GM18858 (cell line): ENCODE measurements around the gene RITA1.

Experiments
- ATAC-seq: cut with Tn5 transposase; IDR thresholded peaks from one replicate; pipeline ENCODE4 v1.9.1; 2021; ENCODE audit not compliant: unreplicated experiment

The RITA1 gene

DNA sequence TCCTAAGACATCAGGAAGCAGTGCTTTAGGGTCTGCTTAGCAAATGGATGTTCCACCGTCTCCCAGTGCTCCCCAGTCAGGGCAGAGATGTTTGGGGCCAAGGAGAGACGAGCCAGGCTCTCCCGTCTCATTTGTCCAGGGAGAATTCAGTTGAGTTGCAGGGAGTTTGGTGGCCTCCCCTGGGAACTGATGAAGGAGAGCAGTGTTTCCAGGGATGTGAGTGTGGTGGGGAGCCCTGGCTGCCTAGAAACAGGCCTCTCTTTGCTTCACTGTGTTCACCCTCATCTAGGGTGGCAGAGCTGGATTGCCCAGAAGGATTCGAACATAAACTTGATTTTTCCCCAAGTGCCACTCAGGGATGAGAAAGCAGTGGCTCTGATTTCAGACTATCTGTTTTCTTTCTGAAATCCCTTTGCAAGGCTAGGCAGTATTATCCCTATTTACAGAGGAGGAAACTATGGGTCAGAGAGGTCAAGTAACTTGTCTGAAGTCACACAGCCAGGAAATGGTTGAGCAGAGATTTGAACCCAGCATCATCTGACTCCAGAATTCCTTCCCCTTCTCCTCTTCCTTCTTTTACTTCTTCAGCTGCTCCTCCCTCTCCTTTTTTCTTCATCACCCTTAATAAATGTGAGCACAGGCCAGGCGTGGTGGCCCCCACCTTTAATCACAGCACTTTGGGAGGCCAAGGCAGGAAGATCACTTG is 42.3 kb downstream of the RITA1 start:
- no peak for ATAC-seq

DNA sequence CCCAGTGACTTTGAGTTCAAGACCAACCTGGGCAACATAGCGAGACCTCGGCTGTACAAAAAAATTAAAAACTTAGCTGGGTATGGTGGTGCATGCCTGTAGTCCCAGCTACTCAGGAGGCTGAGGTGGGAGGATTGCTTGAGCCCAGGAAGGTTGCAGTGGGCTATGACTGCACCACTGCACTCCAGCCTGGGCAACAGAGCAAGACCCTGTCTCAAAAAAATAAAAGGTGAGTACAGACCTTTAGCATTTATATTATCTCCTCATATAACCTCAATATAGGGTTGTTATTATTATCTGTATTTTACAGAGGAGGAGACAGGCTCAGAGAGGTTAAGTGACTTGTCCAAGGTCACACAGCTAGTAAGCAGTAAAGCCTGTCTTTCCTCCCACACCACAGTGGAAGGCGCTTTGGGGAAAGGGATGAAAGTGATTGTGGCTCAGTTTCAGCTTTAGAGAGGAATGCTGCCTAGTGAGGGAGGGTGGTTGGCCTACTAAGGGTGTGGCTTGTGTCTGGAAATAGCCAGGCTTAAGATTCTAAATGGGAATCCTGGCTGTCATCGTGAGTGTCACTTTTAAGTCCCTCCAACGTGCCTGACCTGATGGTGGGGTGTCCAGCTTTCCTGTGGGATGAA is 43.0 kb downstream of the RITA1 start:
- ATAC-seq, result no peak

- ATAC-seq, result no peak
These were observed 45.1 kb downstream of the RITA1 start for GRCh38 chr12:113230315-113231234.

DNA sequence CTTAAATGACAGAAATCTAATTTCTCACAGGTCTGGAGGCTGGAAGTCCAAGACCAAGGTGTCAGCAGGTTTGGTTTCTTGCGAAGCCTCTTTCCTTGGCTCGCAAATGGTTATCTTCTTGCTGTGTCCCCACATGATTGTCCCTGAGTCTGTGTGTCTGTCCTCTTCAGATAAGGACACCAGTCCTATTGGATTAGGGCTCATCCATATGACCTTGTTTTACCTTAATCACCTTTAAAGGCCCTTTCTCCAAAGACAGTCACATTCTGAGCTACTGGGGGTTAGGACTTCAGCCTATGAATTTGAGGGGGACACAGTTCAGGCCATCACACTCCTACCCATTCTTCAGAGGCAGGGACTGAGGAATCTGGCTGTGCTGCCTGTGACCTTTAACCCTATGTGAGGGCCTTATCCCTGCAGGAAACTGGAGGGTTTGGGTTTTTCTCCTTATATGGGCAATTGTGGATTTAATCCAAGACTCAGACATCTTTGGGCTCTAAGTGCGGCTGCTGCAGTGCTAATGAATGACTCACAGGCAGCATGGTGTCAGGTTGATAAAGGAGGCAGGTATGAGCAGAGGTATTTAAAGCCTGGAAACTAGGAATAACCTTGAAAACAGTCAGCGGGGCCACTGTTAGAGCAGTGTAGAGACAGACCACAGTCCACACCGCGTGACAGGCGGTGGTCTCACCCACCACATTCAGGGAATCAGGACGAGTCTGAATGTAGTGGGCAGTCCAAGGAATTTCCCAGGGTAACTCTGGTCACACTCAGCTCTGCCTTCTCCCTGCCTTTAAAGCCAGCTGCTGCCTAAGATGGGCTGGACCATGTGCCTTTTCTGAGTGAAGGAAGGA is 45.9 kb downstream of the RITA1 start:
- no peak for ATAC-seq

DNA sequence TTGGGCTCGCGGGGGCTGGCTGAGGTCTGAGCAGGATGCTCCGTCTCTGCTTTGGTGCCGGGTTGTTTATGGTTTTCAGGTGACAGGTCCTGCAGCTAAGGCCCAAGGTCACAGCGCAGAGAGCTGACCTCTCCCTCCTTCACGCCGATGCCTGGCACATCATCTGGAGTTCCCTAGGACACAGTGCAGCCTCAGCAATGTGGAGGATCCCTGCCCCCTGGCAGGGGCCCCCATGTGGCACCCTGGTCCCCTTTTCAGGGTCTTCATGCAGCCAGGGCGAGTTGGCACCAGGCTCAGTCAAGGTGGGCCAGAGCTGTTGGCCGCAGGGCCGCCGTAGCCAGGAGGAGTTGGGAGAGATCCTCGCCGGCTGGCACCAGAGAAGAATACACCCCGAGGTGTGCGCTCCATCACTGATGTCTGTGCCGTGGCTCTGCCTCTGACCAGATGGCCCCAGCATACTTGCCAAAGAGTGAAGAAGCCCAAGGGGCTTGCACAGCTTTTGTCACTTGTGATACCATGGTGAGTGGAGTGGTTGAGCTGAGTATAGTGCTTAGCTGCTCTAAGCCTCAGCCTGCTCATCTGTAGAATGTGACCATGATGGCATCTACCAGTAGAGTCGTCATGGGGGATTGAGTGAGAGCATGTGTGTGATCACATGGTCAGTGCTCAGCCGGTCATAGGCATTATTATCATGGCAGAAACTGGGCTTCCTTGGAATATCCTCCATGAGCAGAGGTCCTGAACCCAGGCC is 46.7 kb downstream of the RITA1 start:
- no peak for ATAC-seq

DNA sequence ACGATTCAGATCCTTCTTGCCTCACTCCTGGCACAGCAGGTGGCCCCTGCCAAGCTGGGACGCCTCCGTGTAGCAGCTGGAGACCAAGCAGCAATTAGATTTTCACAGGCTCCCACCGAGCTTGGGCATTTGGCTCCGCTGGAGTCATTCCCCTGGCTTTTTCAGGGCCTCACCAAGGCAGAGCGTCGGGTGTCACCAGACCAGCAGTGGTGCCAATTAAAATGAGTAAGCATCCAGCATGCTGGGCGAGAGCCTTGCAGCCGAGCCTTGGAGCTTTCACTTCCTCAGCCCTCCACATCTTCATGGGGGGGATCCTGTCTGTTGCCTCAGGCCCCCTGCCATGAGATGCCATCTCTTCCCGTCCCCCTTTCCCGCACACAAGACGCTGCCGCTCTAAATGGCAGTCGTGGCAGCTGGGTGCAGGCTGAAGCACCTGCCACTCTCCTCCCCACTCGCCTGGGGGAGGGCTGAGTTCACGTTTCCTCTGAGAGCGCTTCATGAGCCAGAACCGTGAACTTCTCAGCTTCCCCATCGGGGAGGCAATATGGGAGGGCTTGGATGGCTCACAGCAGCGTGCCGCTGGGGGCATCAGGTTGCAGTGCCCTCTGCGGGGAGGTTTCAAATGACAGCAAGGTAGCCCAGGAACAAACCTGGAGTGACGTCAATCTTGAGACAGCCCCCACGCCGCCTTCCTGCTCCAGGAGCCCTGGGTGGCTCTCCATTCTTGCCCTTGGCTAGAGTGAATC is 47.5 kb downstream of the RITA1 start:
- ATAC-seq, result peak; percentile 52

DNA sequence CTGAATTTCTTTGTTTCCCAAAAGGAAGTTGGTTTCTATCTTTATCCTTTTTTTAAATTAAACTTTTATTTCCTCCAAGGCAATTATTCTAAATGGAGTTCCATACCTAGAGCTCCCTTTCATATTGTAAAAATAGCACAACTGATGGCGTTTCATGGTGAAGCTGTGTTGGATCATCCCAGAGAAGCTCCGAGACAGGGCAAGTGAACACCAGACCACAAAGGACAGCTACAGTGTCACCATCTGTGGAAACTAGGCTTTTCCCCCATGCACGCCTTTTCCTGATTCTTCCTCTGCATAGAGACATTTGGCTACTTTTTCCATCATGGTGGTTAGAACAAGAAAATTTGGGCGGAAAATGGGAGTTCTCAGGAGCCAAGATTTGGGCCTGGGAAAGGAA is 48.4 kb downstream of the RITA1 start:
- ATAC-seq, result no peak

- no peak for ATAC-seq
These were observed 49.0 kb downstream of the RITA1 start for GRCh38 chr12:113234483-113234882.

- no peak for ATAC-seq
These were observed 50.5 kb downstream of the RITA1 start for GRCh38 chr12:113235976-113236375.

GRCh38 chr12:113236539-113237399 is 51.2 kb downstream of the RITA1 start:
- ATAC-seq, result no peak

DNA sequence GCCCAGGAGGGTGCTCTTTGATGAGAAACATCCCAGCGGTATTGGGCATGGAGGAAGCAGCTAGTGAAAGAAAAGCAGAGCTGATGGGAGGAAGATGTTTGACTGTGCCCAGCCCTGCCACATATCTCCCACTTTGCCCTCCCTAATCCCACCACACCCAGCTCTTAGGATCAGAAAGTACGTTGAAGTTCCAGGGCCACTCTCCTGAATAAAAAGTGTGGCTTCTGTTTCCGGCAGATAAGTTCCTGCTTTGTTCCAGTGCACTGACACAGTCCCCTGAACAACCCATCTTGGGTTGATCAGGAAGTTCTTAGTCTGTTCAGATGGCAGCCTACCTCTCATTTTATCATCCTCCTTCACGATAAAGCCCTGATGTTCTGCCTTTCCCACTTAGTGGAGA is 52.2 kb downstream of the RITA1 start:
- ATAC-seq, result no peak

DNA sequence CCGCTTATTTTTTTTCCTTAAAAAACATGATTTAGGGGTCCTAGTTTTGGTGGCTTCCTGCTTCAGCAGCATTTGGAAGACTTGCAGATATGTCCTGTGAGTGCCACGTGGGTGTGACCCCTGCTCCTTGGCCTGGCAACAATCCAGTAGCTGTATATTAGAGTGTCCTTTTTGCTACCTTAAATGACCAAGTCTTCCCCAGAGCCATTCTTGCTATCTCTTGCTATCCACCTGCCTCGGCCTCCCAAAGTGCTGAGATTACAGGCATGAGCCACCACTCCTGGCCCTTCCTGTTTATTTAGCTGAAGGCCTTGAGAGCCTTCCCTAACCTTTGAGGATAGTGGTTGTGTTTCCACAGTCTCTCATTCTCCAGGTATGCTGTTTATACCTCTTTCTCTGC is 52.8 kb downstream of the RITA1 start:
- ATAC-seq, result no peak

DNA sequence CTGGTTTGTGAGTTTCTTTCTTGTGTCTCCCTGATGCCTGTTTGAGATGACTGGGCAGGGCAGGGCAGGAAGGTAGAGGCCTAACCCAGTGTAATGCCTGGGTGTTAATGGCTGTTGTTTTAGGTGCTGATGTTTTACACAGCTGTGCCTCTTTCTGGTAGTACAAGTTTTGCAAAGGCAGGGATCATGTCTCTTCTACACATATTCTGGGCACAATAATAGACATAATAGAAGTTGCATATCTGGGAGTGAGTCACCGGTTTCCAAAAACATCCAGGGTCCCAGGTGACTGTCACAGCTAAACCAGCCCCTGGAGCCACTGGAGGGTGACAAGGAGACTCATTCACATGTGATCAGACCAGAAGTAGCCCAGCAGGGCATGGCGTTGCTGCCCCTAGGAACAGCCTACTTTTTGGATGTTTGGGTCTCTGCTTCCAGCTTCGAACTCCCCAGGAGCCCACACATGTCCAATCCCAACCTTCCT is 53.8 kb downstream of the RITA1 start:
- ATAC-seq, result no peak

DNA sequence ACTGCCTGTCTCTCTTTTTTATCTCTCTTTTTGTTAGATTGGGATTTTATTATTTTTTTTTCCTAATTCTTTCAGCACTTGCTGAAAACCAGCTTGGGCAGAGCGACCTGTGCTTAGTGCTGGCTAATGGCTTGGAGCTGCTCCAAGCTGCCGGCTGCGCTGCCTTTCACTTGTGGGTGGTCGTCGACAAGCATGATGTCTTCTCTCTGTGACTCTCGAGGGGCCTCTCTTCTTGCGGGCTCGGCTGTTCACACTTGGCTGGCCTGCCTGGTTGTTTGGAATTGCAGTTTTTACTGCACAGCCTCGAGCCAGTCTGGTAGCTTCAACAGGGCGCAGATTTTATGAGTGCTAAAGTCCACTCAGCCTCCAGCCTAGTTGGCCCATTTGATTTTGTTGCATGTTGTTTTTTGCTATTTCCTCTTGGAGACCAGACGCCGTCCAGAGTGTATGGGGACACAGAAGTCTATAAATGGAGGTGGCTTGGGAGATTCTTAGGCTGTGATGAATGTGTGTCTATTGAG is 54.4 kb downstream of the RITA1 start:
- ATAC-seq, result no peak

DNA sequence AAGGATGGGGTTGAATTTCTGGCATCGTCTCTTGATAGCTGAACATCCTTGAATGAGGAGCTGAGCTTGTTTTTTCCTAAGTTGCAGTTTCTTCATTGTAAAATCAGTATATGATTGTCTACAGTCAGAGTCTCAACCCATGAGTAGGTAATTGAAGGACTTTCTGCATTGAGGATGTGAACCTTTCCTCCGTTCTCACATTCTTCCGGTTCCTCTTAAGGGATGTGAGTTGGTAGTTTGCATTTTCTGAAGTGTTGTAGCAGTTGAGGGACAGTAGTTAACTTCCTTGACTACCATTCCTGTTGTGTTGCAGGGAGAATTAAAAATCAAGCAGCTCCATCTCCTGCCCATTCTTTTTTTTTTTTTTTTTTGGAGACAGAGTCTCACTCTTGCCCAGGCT is 54.9 kb downstream of the RITA1 start:
- peak; percentile 53 for ATAC-seq

DNA sequence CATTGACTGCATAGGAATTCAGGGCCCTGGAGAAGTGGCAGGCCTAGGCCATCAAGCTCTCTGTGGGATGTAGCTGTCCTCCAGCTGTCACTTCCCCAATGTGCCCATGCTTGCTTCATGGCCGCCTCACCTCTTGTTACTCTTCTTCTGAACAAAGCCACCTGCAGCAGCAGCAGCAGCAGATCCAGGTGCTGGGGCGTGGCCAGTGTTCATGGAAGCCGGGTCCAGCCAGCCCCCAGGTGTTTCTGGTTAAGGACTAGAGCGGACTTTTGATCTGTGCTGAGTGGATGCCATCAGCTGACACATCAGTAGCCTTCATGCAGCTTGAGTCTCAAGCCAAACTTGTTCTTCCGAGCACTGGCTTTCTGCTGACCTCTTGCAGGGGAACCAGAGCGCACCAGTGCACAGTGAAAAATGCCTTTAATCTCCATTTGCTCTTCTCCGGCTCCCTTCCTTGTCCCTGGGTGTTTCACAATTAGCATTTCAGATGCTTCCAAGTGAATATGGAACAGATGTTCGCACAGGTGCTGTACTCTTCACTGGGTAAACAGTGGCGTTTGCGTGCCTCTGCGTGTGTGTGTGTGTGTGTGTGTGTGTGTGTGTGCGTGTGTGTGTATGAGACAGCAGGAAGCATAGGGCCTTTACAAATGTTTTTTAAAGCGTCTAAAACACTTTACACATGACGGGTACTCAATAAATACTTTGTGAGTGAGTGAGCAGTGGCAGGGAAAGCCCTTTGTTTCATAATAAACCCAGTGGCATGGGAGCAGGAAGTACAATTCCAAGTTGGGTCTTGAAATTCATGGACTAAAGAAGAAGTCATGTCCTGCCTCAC is 55.9 kb downstream of the RITA1 start:
- no peak for ATAC-seq
